Measurements from ENCODE around the gene H3-3A. TPM values are rescaled to one million over a fixed set of nuclear protein-coding genes. Genes with fewer than 3 reads are reported as not detected.

The H3-3A gene
- total and polyA plus RNA-seq, 2 experiments from 2014 or later = 913 to 2,407 TPM

DNA sequence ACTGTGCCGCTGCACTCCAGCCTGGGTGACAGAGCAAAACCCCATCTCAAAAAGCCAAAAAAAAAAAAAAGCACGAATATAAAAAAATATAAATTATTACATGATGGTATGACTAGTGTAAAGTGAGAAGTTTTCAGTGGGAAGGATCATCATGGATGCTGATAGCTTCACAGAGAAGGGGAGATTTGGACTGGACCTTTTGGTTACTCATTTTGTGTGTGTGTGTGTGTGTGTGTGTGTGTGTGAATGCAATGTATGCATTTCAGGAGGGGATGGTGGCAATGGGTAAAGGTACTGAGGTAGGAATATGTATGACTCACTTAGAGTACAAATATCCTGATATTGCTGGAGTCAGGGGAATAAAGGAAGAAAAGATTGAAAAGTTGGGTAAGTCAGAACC lies 40.7 kb upstream of the H3-3A start:
- Histone ChIP-seq H4K20me1 (replicated peaks; ENCODE audit: insufficient read depth) (no peaks in the 10 kb centered on the region), H3K4me1 (ENCODE audit: insufficient read depth) (no peaks in the 10 kb centered on the region), H2AFZ (no peak overlapping the region), H3K4me2 (no peak overlapping the region), H3F3A (replicated peaks; ENCODE audit: low read depth) (no peaks in the 10 kb centered on the region), H3K36me3 (ENCODE audit: insufficient read depth) (no peaks in the 10 kb centered on the region), H3K27ac (ENCODE audit: low read depth) (no peak overlapping the region), H3K4me3 (no peak overlapping the region), H3K9me2 (ENCODE audit: insufficient read depth) (no peaks in the 10 kb centered on the region), H3K79me2 (replicated peaks; ENCODE audit: insufficient read depth) (no peaks in the 10 kb centered on the region), H3K27me3 (ENCODE audit: insufficient read depth) (no peaks in the 10 kb centered on the region)
- Mint-ChIP-seq H3K4me1 (0 out of 3 replicates have a peak, but pooled peaks cover 2% of the 10 kb centered on the region), H3K27me3 (ENCODE audit: insufficient read depth, low read depth, poor library complexity) (no peaks in the 10 kb centered on the region), H3K27ac (no peak overlapping the region), H3K9me3 (no peaks in the 10 kb centered on the region), H3K4me3 (no peak overlapping the region), H3K36me3 (ENCODE audit: low read depth) (no peaks in the 10 kb centered on the region)
- no peak for TF ChIP-seq EZH2phosphoT487 (IDR thresholded peaks at IDR 0.05; ENCODE audit: unreplicated experiment)
- TF ChIP-seq CTCF (conservative IDR thresholded peaks at IDR 0.05; ENCODE audit: low read depth in 2 of 2) = no peak
- TF ChIP-seq EZH2 (IDR thresholded peaks at IDR 0.05; ENCODE audit: low read depth, unreplicated experiment) = no peak
- no peak for TF ChIP-seq JUNB (IDR thresholded peaks at IDR 0.05; ENCODE audit: unreplicated experiment)
- TF ChIP-seq, protein P1, sequence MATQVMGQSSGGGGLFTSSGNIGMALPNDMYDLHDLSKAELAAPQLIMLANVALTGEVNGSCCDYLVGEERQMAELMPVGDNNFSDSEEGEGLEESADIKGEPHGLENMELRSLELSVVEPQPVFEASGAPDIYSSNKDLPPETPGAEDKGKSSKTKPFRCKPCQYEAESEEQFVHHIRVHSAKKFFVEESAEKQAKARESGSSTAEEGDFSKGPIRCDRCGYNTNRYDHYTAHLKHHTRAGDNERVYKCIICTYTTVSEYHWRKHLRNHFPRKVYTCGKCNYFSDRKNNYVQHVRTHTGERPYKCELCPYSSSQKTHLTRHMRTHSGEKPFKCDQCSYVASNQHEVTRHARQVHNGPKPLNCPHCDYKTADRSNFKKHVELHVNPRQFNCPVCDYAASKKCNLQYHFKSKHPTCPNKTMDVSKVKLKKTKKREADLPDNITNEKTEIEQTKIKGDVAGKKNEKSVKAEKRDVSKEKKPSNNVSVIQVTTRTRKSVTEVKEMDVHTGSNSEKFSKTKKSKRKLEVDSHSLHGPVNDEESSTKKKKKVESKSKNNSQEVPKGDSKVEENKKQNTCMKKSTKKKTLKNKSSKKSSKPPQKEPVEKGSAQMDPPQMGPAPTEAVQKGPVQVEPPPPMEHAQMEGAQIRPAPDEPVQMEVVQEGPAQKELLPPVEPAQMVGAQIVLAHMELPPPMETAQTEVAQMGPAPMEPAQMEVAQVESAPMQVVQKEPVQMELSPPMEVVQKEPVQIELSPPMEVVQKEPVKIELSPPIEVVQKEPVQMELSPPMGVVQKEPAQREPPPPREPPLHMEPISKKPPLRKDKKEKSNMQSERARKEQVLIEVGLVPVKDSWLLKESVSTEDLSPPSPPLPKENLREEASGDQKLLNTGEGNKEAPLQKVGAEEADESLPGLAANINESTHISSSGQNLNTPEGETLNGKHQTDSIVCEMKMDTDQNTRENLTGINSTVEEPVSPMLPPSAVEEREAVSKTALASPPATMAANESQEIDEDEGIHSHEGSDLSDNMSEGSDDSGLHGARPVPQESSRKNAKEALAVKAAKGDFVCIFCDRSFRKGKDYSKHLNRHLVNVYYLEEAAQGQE (IDR thresholded peaks at IDR 0.05; ENCODE audit: unreplicated experiment) = no peak
- no peak for TF ChIP-seq ZNF114 (CRISPR knock-in tag; IDR thresholded peaks at IDR 0.05)
- TF ChIP-seq ZNF462 (CRISPR knock-in tag; IDR thresholded peaks at IDR 0.05) = no peak
- no peak for TF ChIP-seq POLR2AphosphoS5 (IDR thresholded peaks at IDR 0.05; ENCODE audit: low read depth)
- DNase-seq (ENCODE audit: low spot score) = no peak
- no peak for ATAC-seq

All from GM23338 (cell line).